GM06990 (cell line): ENCODE data around the gene GABRG3.

Source experiments
- DNase-seq: peaks from one replicate; pipeline ENCODE4 v3.0.0-alpha.2; 2011; ENCODE audit not compliant: insufficient read length; ENCODE audit errors: extremely low read depth
- H3K27me3 ChIP-seq: replicated peaks from 2 replicates; pipeline ENCODE4 v1.6.0; 2011; ENCODE audit warnings: low read length; ENCODE audit not compliant: control insufficient read depth, insufficient read depth
- H3K36me3 ChIP-seq: 2 replicates; pipeline ENCODE4 v1.5.1; 2011; ENCODE audit warnings: low read length; ENCODE audit not compliant: control insufficient read depth, insufficient read depth
- H3K4me3 ChIP-seq: replicated peaks from 2 replicates; pipeline ENCODE4 v1.5.1; 2011; ENCODE audit warnings: low read depth, mild to moderate bottlenecking, control low read depth, low read length
- CTCF ChIP-seq: IDR thresholded peaks from 2 replicates; pipeline ENCODE4 v1.5.1; 2011; ENCODE audit warnings: low read length, control low read depth, mild to moderate bottlenecking, inconsistent platforms; ENCODE audit not compliant: insufficient read depth, poor library complexity, severe bottlenecking

The GABRG3 gene

GRCh38 chr15:27086149-27086548 is 115.2 kb downstream of the GABRG3 start:
- H3K36me3 ChIP-seq: no peaks in the 10 kb centered on the region
- H3K4me3 ChIP-seq: no peak overlapping the region
- no peak for TF ChIP-seq CTCF
- no peaks in the 10 kb centered on the region for H3K27me3 ChIP-seq
- DNase-seq: no peak

GRCh38 chr15:27086805-27087204 is 115.8 kb downstream of the GABRG3 start:
- H3K27me3 ChIP-seq: no peaks in the 10 kb centered on the region
- no peak for TF ChIP-seq CTCF

GRCh38 chr15:27087651-27088583 is 116.9 kb downstream of the GABRG3 start:
- DNase-seq: no peak
- no peak for TF ChIP-seq CTCF
- Histone ChIP-seq H3K4me3 (no peak overlapping the region), H3K36me3 (no peaks in the 10 kb centered on the region), H3K27me3 (no peaks in the 10 kb centered on the region)

More at GRCh38 chr15:27086805-27087204, 115.8 kb downstream of the GABRG3 start:
- no peak for DNase-seq
- no peaks in the 10 kb centered on the region for H3K36me3 ChIP-seq
- no peak overlapping the region for H3K4me3 ChIP-seq

- Histone ChIP-seq H3K36me3 (no peaks in the 10 kb centered on the region), H3K27me3 (no peaks in the 10 kb centered on the region), H3K4me3 (no peak overlapping the region)
- DNase-seq: no peak
- TF ChIP-seq CTCF: no peak
These were observed 117.7 kb downstream of the GABRG3 start for GRCh38 chr15:27088584-27089232.

- no peak for TF ChIP-seq CTCF
- DNase-seq: no peak
- Histone ChIP-seq H3K36me3 (no peaks in the 10 kb centered on the region), H3K27me3 (no peaks in the 10 kb centered on the region), H3K4me3 (no peak overlapping the region)
These were observed 118.2 kb downstream of the GABRG3 start for GRCh38 chr15:27089233-27089586.
